Keratinocyte (primary cell): ENCODE data around the gene NMRAL1. TPM values are rescaled to one million over a fixed set of nuclear protein-coding genes. Genes with fewer than 3 reads are reported as not detected.

Experiments used
- DNase-seq: peaks from one replicate; pipeline ENCODE4 v3.0.0-alpha.2; 2011; ENCODE audit warnings: low read depth, missing footprints, low spot score
- FAIRE-seq: peaks from 2 replicates; lab custom pipeline; 2011; peaks lifted over from hg19 to GRCh38; lab: Jason Lieb, UNC
- H2AFZ ChIP-seq: 2 replicates; pipeline ENCODE4 v1.6.0; 2012; ENCODE audit warnings: low read length, control low read depth, inconsistent platforms; ENCODE audit not compliant: control insufficient read depth
- H3K27ac ChIP-seq: 2 replicates; pipeline ENCODE4 v1.5.1; 2011; ENCODE audit warnings: low read length; ENCODE audit not compliant: control insufficient read depth, insufficient read depth
- H3K27me3 ChIP-seq: 3 replicates; pipeline ENCODE4 v1.6.0; 2011; ENCODE audit warnings: low read length; ENCODE audit not compliant: control insufficient read depth, insufficient read depth; ENCODE audit errors: extremely low read depth
- H3K36me3 ChIP-seq, 2 experiments: 2 replicates in 1 of 2; 3 replicates in 1 of 2; pipeline ENCODE4 v1.5.1; 2011; ENCODE audit warnings: low read length in 2 of 2, mild to moderate bottlenecking in 1 of 2; ENCODE audit not compliant: control insufficient read depth in 2 of 2, insufficient read depth in 2 of 2; ENCODE audit errors: extremely low read depth in 1 of 2
- H3K4me1 ChIP-seq: 3 replicates; pipeline ENCODE4 v1.5.1; 2011; ENCODE audit warnings: low read length; ENCODE audit not compliant: control insufficient read depth, insufficient read depth; ENCODE audit errors: extremely low read depth
- H3K4me2 ChIP-seq: 3 replicates; pipeline ENCODE4 v1.6.0; 2011; ENCODE audit warnings: low read depth, low read length; ENCODE audit not compliant: control insufficient read depth, insufficient read depth; ENCODE audit errors: extremely low read depth
- H3K4me3 ChIP-seq, 3 experiments: fragments of 200-600 bp in 1 of 3; sonication (generic) in 1 of 3; 2 replicates in 2 of 3; 3 replicates in 1 of 3; pipeline ENCODE4 v1.5.1; 2011 to 2016; ENCODE audit warnings: low read length in 3 of 3, mild to moderate bottlenecking in 3 of 3, control low read depth in 2 of 3, inconsistent platforms in 1 of 3, low read depth in 1 of 3, mixed read lengths in 1 of 3, mixed run types in 1 of 3, moderate library complexity in 1 of 3; ENCODE audit not compliant: control insufficient read depth in 2 of 3, insufficient read depth in 2 of 3; ENCODE audit errors: extremely low read depth in 1 of 3
- H3K79me2 ChIP-seq: 2 replicates; pipeline ENCODE4 v1.6.0; 2012; ENCODE audit warnings: low read length; ENCODE audit not compliant: control insufficient read depth, insufficient read depth
- H3K9ac ChIP-seq: 3 replicates; pipeline ENCODE4 v1.6.0; 2011; ENCODE audit warnings: low read length; ENCODE audit not compliant: control insufficient read depth, insufficient read depth; ENCODE audit errors: extremely low read depth
- H3K9me1 ChIP-seq: 3 replicates; pipeline ENCODE4 v1.6.0; 2011; ENCODE audit warnings: low read length; ENCODE audit not compliant: control insufficient read depth, insufficient read depth; ENCODE audit errors: extremely low read depth
- H3K9me3 ChIP-seq: 2 replicates; pipeline ENCODE4 v1.5.1; 2012; ENCODE audit warnings: low read depth, low read length; ENCODE audit not compliant: control insufficient read depth
- H4K20me1 ChIP-seq: 3 replicates; pipeline ENCODE4 v1.6.0; 2011; ENCODE audit warnings: low read length; ENCODE audit not compliant: control insufficient read depth, insufficient read depth; ENCODE audit errors: extremely low read depth
- CTCF ChIP-seq, 3 experiments: IDR thresholded peaks in 1 of 3; conservative IDR thresholded peaks in 1 of 3; optimal IDR thresholded peaks in 1 of 3; 2 replicates in 2 of 3; 3 replicates in 1 of 3; pipeline versions ENCODE3 to v1.5.1; 2011; ENCODE audit warnings: low read length in 3 of 3, mild to moderate bottlenecking in 3 of 3, moderate library complexity in 2 of 3, control low read depth in 1 of 3, inconsistent platforms in 1 of 3; ENCODE audit not compliant: insufficient read depth in 2 of 3; ENCODE audit errors: extremely low read depth in 1 of 3
- EZH2 ChIP-seq: IDR thresholded peaks from one replicate; pipeline ENCODE4 v1.6.1; 2012; ENCODE audit warnings: inconsistent platforms, mild to moderate bottlenecking, low read length, moderate library complexity
- dilution Hi-C: fragments of 300-500 bp; cut with MboI; formaldehyde crosslinking; loops from one replicate; pipeline ENCODE4 v1.7.0; 2020; ENCODE audit warnings: low sequenced_read_pairs; ENCODE audit not compliant: extremely low pct_ligation_motif_present
- polyA plus RNA-seq, 5 experiments: library from polyadenylated mRNA; depleted of rRNA in 3 of 5; stranded (reverse) in 3 of 5; stranded (forward) in 1 of 5; unstranded in 1 of 5; fragments of >200 nt; gene quantifications; 1 replicate in 1 of 5; 2 replicates in 3 of 5; 3 replicates in 1 of 5; pipeline versions ENCODE4 v1.2.1 to v1.2.3, GENCODE V29; 2011 to 2012; ENCODE audit warnings: missing spikeins in 2 of 5, low read depth in 1 of 5, low replicate concordance in 1 of 5

NMRAL1 gene
- polyA plus RNA-seq, 1 donor (not counting 4 experiments of a cell fraction or from before 2014, with no cell fraction given) = 39.5 TPM

- no peaks in the 10 kb centered on the region for H3K79me2 ChIP-seq
- TF ChIP-seq EZH2 = no peak
- TF ChIP-seq CTCF (optimal IDR thresholded peaks at IDR 0.05 in 1 of 3, IDR thresholded peaks at IDR 0.05 in 1 of 3, conservative IDR thresholded peaks at IDR 0.05 in 1 of 3; ENCODE audit: extremely low read depth in 1 of 3, insufficient read depth in 2 of 3, low read length in 3 of 3) = no peak
- no peak overlapping the region for H3K27ac ChIP-seq
- H3K4me3 ChIP-seq = no peak overlapping the region
- no peaks in the 10 kb centered on the region for H3K27me3 ChIP-seq
- H3K4me1 ChIP-seq = peaks cover 17% of the 10 kb centered on the region
- H4K20me1 ChIP-seq = no peaks in the 10 kb centered on the region
- no peaks in the 10 kb centered on the region for H3K9me3 ChIP-seq
- dilution Hi-C loops = no loop called here
- H3K4me2 ChIP-seq = no peak overlapping the region
- no peaks in the 10 kb centered on the region for H3K9me1 ChIP-seq
- no peak for DNase-seq
- H3K9ac ChIP-seq = no peak overlapping the region
- FAIRE-seq = no peak
- H2AFZ ChIP-seq = no peak overlapping the region
- peaks cover 24 to 32% of the 10 kb centered on the region in 2 experiments for H3K36me3 ChIP-seq
Observed at GRCh38 chr16:4460936-4461249, 13.5 kb downstream of the NMRAL1 start.

- DNase-seq (no peak), FAIRE-seq (no peak)
- no peaks in the 10 kb centered on the region for H3K79me2 ChIP-seq
- TF ChIP-seq EZH2 (no peak), CTCF (optimal IDR thresholded peaks at IDR 0.05 in 1 of 3, IDR thresholded peaks at IDR 0.05 in 1 of 3, conservative IDR thresholded peaks at IDR 0.05 in 1 of 3; ENCODE audit: extremely low read depth in 1 of 3, insufficient read depth in 2 of 3, low read length in 3 of 3) (no peak)
- no peak overlapping the region for H3K9ac ChIP-seq
- H3K27me3 ChIP-seq = no peaks in the 10 kb centered on the region
- no peaks in the 10 kb centered on the region for H3K9me1 ChIP-seq
- no peak overlapping the region for H2AFZ ChIP-seq
- no peak overlapping the region for H3K4me3 ChIP-seq
- peaks cover 4% of the 10 kb centered on the region for H4K20me1 ChIP-seq
- no peak overlapping the region for H3K27ac ChIP-seq
- dilution Hi-C loops = no loop called here
- H3K9me3 ChIP-seq = no peaks in the 10 kb centered on the region
- peaks cover 39 to 46% of the 10 kb centered on the region in 2 experiments for H3K36me3 ChIP-seq
- H3K4me1 ChIP-seq = no peaks in the 10 kb centered on the region
- no peak overlapping the region for H3K4me2 ChIP-seq
Observed at GRCh38 chr16:4455951-4456350, 18.5 kb downstream of the NMRAL1 start.
